HEK293T (cell line): ENCODE data around the gene ID2.

ENCODE experiments used
- BHLHE40 ChIP-seq: fragments of 450-650 bp; IDR thresholded peaks from 2 replicates; pipeline ENCODE4 v1.6.1; 2016; ENCODE audit warnings: mild to moderate bottlenecking, moderate library complexity, borderline replicate concordance
- FOXK2 ChIP-seq: fragments of 450-650 bp; IDR thresholded peaks from 2 replicates; pipeline ENCODE4 v1.6.1; 2016; ENCODE audit warnings: mild to moderate bottlenecking
- L3MBTL2 ChIP-seq: fragments of 450-650 bp; conservative IDR thresholded peaks from 2 replicates; pipeline ENCODE4 v1.6.1; 2016; ENCODE audit warnings: mild to moderate bottlenecking
- PKNOX1 ChIP-seq: fragments of 450-650 bp; IDR thresholded peaks from 2 replicates; pipeline ENCODE4 v1.6.1; 2016
- SP1 ChIP-seq: fragments of 450-650 bp; IDR thresholded peaks from 2 replicates; pipeline ENCODE4 v1.6.1; 2017
- SUZ12 ChIP-seq: fragments of 450-650 bp; IDR thresholded peaks from 2 replicates; pipeline ENCODE4 v1.6.1; 2016; ENCODE audit warnings: mild to moderate bottlenecking
- TARDBP ChIP-seq: fragments of 450-650 bp; IDR thresholded peaks from 2 replicates; pipeline ENCODE4 v1.6.1; 2016
- ZNF384 ChIP-seq: fragments of 450-650 bp; IDR thresholded peaks from 2 replicates; pipeline ENCODE4 v1.6.1; 2016

- TF ChIP-seq SUZ12 (no peak), TARDBP (no peak), FOXK2 (no peak), PKNOX1 (no peak), L3MBTL2 (no peak), BHLHE40 (no peak), SP1 (no peak), ZNF384 (no peak)
Observed at GRCh38 chr2:8729939-8730338, 48.1 kb downstream of the ID2 start.
